Fibroblast of lung (primary cell): ENCODE results near the gene ARMH4. TPM values are rescaled to one million over a fixed set of nuclear protein-coding genes. Genes with fewer than 3 reads are reported as not detected.

Source experiments
- DNase-seq, 2 donors: peaks; one replicate each; pipeline versions ENCODE4 v3.0.0 to v3.0.0-alpha.2; 2010; ENCODE audit warnings: low read depth in 2 of 2
- H2AFZ ChIP-seq: 2 replicates; pipeline ENCODE4 v1.5.1; 2012; ENCODE audit warnings: low read length, control low read depth, inconsistent platforms
- H3K27ac ChIP-seq: 2 replicates; pipeline ENCODE4 v1.5.1; 2011; ENCODE audit warnings: low read length, control low read depth; ENCODE audit not compliant: insufficient read depth
- H3K27me3 ChIP-seq: 2 replicates; pipeline ENCODE4 v1.5.1; 2011; ENCODE audit warnings: mild to moderate bottlenecking, low read length; ENCODE audit not compliant: control insufficient read depth, insufficient read depth
- H3K36me3 ChIP-seq: 2 replicates; pipeline ENCODE4 v1.5.1; 2011; ENCODE audit warnings: low read length; ENCODE audit not compliant: control insufficient read depth, insufficient read depth
- H3K4me1 ChIP-seq: 2 replicates; pipeline ENCODE4 v1.5.1; 2011; ENCODE audit warnings: low read length; ENCODE audit not compliant: control insufficient read depth, insufficient read depth; ENCODE audit errors: extremely low read depth
- H3K4me2 ChIP-seq: 2 replicates; pipeline ENCODE4 v1.5.1; 2011; ENCODE audit warnings: low read length, control low read depth; ENCODE audit not compliant: insufficient read depth; ENCODE audit errors: extremely low read depth
- H3K4me3 ChIP-seq, 4 experiments: fragments of 200-600 bp in 1 of 4; sonication (generic) in 1 of 4; replicated peaks in 1 of 4; 2 replicates each; pipeline ENCODE4 v1.5.1; 2011 to 2016; ENCODE audit warnings: low read length in 4 of 4, low read depth in 3 of 4, mild to moderate bottlenecking in 3 of 4, control low read depth in 2 of 4, inconsistent platforms in 1 of 4, mixed read lengths in 1 of 4; ENCODE audit not compliant: insufficient read depth in 1 of 4; ENCODE audit errors: control extremely low read depth in 1 of 4
- H3K79me2 ChIP-seq: 2 replicates; pipeline ENCODE4 v1.5.1; 2012; ENCODE audit warnings: mild to moderate bottlenecking, low read length, inconsistent platforms; ENCODE audit not compliant: control insufficient read depth, insufficient read depth
- H3K9ac ChIP-seq: 2 replicates; pipeline ENCODE4 v1.5.1; 2011; ENCODE audit warnings: mild to moderate bottlenecking, low read length, control low read depth; ENCODE audit not compliant: insufficient read depth
- H3K9me3 ChIP-seq: 2 replicates; pipeline ENCODE4 v1.5.1; 2012; ENCODE audit warnings: low read depth, low read length; ENCODE audit not compliant: control insufficient read depth, insufficient read depth
- H4K20me1 ChIP-seq: 2 replicates; pipeline ENCODE4 v1.5.1; 2011; ENCODE audit warnings: low read length; ENCODE audit not compliant: control insufficient read depth, insufficient read depth; ENCODE audit errors: extremely low read depth
- EZH2 ChIP-seq: IDR thresholded peaks from 2 replicates; pipeline ENCODE4 v1.5.1; 2012; ENCODE audit warnings: low read length, control low read depth, mild to moderate bottlenecking; ENCODE audit errors: missing control alignments
- polyA plus RNA-seq, 2 donors: library from polyadenylated mRNA; depleted of rRNA in 1 of 2; stranded (reverse) in 1 of 2; unstranded in 1 of 2; fragments of >200 nt; gene quantifications; 2 replicates each; pipeline ENCODE4 v1.2.1, GENCODE V29; 2011 to 2012; ENCODE audit warnings: missing spikeins in 1 of 2
- total RNA-seq: library from RNA; depleted of rRNA; stranded (reverse); fragments of >200 nt; gene quantifications from 2 replicates; pipeline ENCODE4 v1.2.1, GENCODE V29; 2014
- TF ChIP-seq, protein P1 (sequence below), 2 donors: IDR thresholded peaks in 1 of 2; conservative IDR thresholded peaks in 1 of 2; 1 replicate in 1 of 2; 2 replicates in 1 of 2; pipeline ENCODE4 v1.5.1; 2011 to 2012; ENCODE audit warnings: low read length in 2 of 2, control low read depth in 1 of 2, inconsistent platforms in 1 of 2, low read depth in 1 of 2, mild to moderate bottlenecking in 1 of 2

The ARMH4 gene
- total and polyA plus RNA-seq, 2 donors (not counting 1 experiment from before 2014, with no cell fraction given): 6.3 to 6.8 TPM

DNA sequence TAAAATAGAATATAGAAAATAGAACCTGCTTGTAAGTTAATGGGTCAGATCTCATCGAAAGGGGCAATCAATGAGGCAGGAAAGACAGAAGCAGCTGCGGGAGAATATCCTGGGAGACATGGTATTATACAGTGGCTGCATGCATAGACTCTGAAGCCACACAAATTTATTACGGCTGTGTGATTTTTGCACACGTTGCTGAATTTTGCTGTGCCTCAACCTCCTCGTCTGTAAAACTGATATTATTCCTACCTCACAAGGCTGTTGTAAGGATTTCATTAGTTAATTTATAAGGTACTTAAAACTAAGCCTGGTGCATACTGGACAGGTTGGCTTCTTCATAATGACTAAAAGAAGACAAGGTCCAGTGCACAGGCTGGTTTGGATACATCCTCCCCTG lies 52.3 kb downstream of the ARMH4 start:
- DNase-seq: no peak
- H3K27ac ChIP-seq: no peak overlapping the region
- no peak overlapping the region for H3K9ac ChIP-seq
- H3K4me3 ChIP-seq: no peak overlapping the region
- H2AFZ ChIP-seq: no peak overlapping the region
- H3K27me3 ChIP-seq: no peaks in the 10 kb centered on the region
- H4K20me1 ChIP-seq: no peaks in the 10 kb centered on the region
- H3K4me1 ChIP-seq: peaks cover 8% of the 10 kb centered on the region
- H3K79me2 ChIP-seq: no peaks in the 10 kb centered on the region
- no peak overlapping the region for H3K4me2 ChIP-seq
- H3K36me3 ChIP-seq: no peaks in the 10 kb centered on the region
- no peaks in the 10 kb centered on the region for H3K9me3 ChIP-seq
- TF ChIP-seq, protein P1, sequence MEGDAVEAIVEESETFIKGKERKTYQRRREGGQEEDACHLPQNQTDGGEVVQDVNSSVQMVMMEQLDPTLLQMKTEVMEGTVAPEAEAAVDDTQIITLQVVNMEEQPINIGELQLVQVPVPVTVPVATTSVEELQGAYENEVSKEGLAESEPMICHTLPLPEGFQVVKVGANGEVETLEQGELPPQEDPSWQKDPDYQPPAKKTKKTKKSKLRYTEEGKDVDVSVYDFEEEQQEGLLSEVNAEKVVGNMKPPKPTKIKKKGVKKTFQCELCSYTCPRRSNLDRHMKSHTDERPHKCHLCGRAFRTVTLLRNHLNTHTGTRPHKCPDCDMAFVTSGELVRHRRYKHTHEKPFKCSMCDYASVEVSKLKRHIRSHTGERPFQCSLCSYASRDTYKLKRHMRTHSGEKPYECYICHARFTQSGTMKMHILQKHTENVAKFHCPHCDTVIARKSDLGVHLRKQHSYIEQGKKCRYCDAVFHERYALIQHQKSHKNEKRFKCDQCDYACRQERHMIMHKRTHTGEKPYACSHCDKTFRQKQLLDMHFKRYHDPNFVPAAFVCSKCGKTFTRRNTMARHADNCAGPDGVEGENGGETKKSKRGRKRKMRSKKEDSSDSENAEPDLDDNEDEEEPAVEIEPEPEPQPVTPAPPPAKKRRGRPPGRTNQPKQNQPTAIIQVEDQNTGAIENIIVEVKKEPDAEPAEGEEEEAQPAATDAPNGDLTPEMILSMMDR (conservative IDR thresholded peaks at IDR 0.05 in 1 of 2, IDR thresholded peaks at IDR 0.05 in 1 of 2; ENCODE audit: low read depth in 1 of 2, low read length in 2 of 2): no peak
- no peak for TF ChIP-seq EZH2

DNA sequence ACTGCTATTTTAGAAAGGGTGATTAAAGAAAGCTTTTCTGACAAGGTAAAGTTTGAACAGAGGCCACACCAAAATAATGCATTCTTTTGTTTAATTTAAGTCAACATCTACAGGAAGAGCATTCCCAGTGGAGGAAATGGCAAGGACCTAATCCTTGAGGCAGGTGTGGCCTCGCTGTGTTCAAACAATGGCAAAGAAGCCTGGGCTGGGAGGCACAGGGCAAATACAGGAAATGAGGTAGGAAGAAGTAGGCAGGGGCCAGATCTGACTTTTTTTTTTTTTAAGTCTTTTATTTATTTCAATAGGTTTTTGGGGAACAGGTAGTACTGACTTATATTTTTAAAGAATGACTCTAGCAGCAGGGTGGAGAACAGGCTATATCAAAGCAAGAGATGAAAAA lies 53.5 kb downstream of the ARMH4 start:
- no peak for TF ChIP-seq EZH2
- TF ChIP-seq, protein P1 (conservative IDR thresholded peaks at IDR 0.05 in 1 of 2, IDR thresholded peaks at IDR 0.05 in 1 of 2; ENCODE audit: low read depth in 1 of 2, low read length in 2 of 2): no peak
- Histone ChIP-seq H3K36me3 (no peaks in the 10 kb centered on the region), H3K4me2 (no peak overlapping the region), H3K27ac (no peak overlapping the region), H4K20me1 (no peaks in the 10 kb centered on the region), H3K79me2 (no peaks in the 10 kb centered on the region), H2AFZ (no peak overlapping the region), H3K9me3 (no peaks in the 10 kb centered on the region), H3K27me3 (no peaks in the 10 kb centered on the region), H3K9ac (no peak overlapping the region), H3K4me1 (peaks cover 8% of the 10 kb centered on the region), H3K4me3 (no peak overlapping the region)
- DNase-seq: no peak

DNA sequence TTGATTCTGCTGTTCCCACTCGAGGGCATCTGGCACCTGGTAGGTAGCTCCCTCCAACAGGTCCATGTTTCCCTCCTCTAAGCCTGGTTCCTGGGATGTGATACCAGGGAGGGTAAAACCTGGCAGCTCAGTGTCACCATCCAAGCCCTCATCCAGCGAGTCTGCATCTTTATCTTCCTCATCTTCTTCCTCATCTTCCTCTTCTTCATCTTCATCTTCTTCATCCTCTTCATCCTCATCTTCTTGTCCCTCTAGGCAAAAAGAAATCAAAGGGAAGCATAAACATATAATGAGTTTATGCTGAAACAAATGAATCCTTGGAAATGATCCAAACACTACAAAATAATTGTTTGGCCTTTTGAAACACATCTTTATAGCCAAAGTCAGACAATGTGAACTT lies 55.3 kb downstream of the ARMH4 start:
- TF ChIP-seq EZH2: no peak
- TF ChIP-seq, protein P1 (conservative IDR thresholded peaks at IDR 0.05 in 1 of 2, IDR thresholded peaks at IDR 0.05 in 1 of 2; ENCODE audit: low read depth in 1 of 2, low read length in 2 of 2): no peak

More for the DNA sequence above, 55.3 kb downstream of the ARMH4 start:
- Histone ChIP-seq H3K79me2 (no peaks in the 10 kb centered on the region), H3K4me2 (no peak overlapping the region), H3K36me3 (no peaks in the 10 kb centered on the region), H3K9me3 (no peaks in the 10 kb centered on the region), H3K27me3 (no peaks in the 10 kb centered on the region), H3K27ac (no peak overlapping the region), H3K9ac (no peak overlapping the region), H3K4me3 (no peak overlapping the region), H3K4me1 (peaks cover 8% of the 10 kb centered on the region), H4K20me1 (no peaks in the 10 kb centered on the region), H2AFZ (no peak overlapping the region)
- no peak for DNase-seq
